Esophagus squamous epithelium (tissue), 5 donors: ENCODE measurements around the gene MINDY4. TPM values are rescaled to one million over a fixed set of nuclear protein-coding genes. Genes with fewer than 3 reads are reported as not detected.

Source experiments
- DNase-seq: peaks from one replicate; lab custom pipeline; 2025; lab: John Stamatoyannopoulos, UW
- H3K27ac ChIP-seq, 4 donors: fragments of 200-600 bp; sonication (generic); one replicate each; pipeline ENCODE4 v1.5.1; 2016 to 2019; ENCODE audit warnings: mild to moderate bottlenecking in 1 of 4
- H3K27me3 ChIP-seq, 4 donors: fragments of 200-600 bp; sonication (generic); 1 replicate in 3 of 4; 2 replicates in 1 of 4; pipeline versions ENCODE4 v1.5.1 to v1.6.0; 2017 to 2021; ENCODE audit warnings: antibody characterized with exemption in 1 of 4
- H3K36me3 ChIP-seq, 3 donors: fragments of 200-600 bp; sonication (generic); one replicate each; pipeline ENCODE4 v1.5.1; 2016 to 2019
- H3K4me1 ChIP-seq, 3 donors: fragments of 200-600 bp; sonication (generic); one replicate each; pipeline ENCODE4 v1.5.1; 2017 to 2019
- H3K4me3 ChIP-seq, 4 donors: fragments of 200-600 bp; sonication (generic); 1 replicate in 3 of 4; 2 replicates in 1 of 4; pipeline ENCODE4 v1.5.1; 2016 to 2019; ENCODE audit warnings: mild to moderate bottlenecking in 2 of 4, moderate library complexity in 1 of 4
- H3K9me3 ChIP-seq, 3 donors: fragments of 200-600 bp; sonication (generic); one replicate each; pipeline ENCODE4 v1.5.1; 2016 to 2019
- CTCF ChIP-seq, 6 experiments: fragments of 450-650 bp in 4 of 6; fragments of 200-600 bp in 2 of 6; sonication (generic) in 2 of 6; IDR thresholded peaks; one replicate each; pipeline ENCODE4 v1.5.1; 2016 to 2019; ENCODE audit warnings: antibody characterized with exemption in 6 of 6, mild to moderate bottlenecking in 4 of 6, moderate library complexity in 4 of 6
- POLR2A ChIP-seq, 4 donors: fragments of 450-650 bp; IDR thresholded peaks; one replicate each; pipeline ENCODE4 v1.6.1; 2017; ENCODE audit warnings: antibody characterized with exemption in 4 of 4, mild to moderate bottlenecking in 4 of 4, moderate library complexity in 3 of 4
- WGBS, 2 donors: methylation state at CpG; one replicate each; pipeline ENCODE4 v1.1.5; 2018; 5-methylcytosine and 5-hydroxymethylcytosine counted together
- intact Hi-C: fragments of 100-400 bp; cut with DNase I; formaldehyde crosslinking; loops from one replicate; pipeline ENCODE4 v1.15.0; 2022
- total RNA-seq, 4 donors: library from RNA; depleted of rRNA; stranded (reverse); fragments of >200 nt; gene quantifications; one replicate each; pipeline ENCODE4 v1.1.0, GENCODE V29; 2016
- donor health status: DM: yes; HTN: yes; CAD: no.

The MINDY4 gene
- total RNA-seq, 4 donors from 2014 or later, result 2.5 to 6.3 (median 3.3) TPM

GRCh38 chr7:30933124-30933974 is 162.1 kb downstream of the MINDY4 start:
- peaks cover 0 to 6% (median 0%) of the 10 kb centered on the region in 4 donors for H3K27me3 ChIP-seq
- H3K27ac ChIP-seq, result no peak overlapping the region
- 91% methylated on average over 9 of the region's 26 CpGs; no CpG with 5 or more reads in 1 of the 2 donors for WGBS, 2 donors
- H3K36me3 ChIP-seq, result no peaks in the 10 kb centered on the region
- H3K9me3 ChIP-seq, result no peaks in the 10 kb centered on the region
- intact Hi-C loops, result no loop called here
- H3K4me1 ChIP-seq, result peaks cover 0 to 11% (median 0%) of the 10 kb centered on the region in 3 donors
- DNase-seq, result no peak
- TF ChIP-seq POLR2A (IDR thresholded peaks at IDR 0.05) (no peak), CTCF (IDR thresholded peaks at IDR 0.05) (no peak)
- H3K4me3 ChIP-seq, result no peak overlapping the region

GRCh38 chr7:30934225-30934624 is 163.0 kb downstream of the MINDY4 start:
- Histone ChIP-seq H3K27ac (no peak overlapping the region), H3K36me3 (no peaks in the 10 kb centered on the region), H3K4me1 (peaks cover 0 to 17% (median 4%) of the 10 kb centered on the region in 3 donors), H3K27me3 (peaks cover 0 to 15% (median 0%) of the 10 kb centered on the region in 4 donors), H3K9me3 (no peaks in the 10 kb centered on the region), H3K4me3 (no peak overlapping the region)
- TF ChIP-seq POLR2A (IDR thresholded peaks at IDR 0.05), result no peak
- no peak for TF ChIP-seq CTCF (IDR thresholded peaks at IDR 0.05)
- intact Hi-C loops, result no loop called here
- no peak for DNase-seq
- 91 to 93% methylated on average over 2 to 5 of the region's 5 CpGs for WGBS, 2 donors

- intact Hi-C loops, result no loop called here
- no peak for TF ChIP-seq POLR2A (IDR thresholded peaks at IDR 0.05)
- TF ChIP-seq CTCF (IDR thresholded peaks at IDR 0.05), result no peak
- no peak overlapping the region for H3K4me3 ChIP-seq
- no peaks in the 10 kb centered on the region for H3K36me3 ChIP-seq
- H3K4me1 ChIP-seq, result peaks cover 0 to 17% (median 4%) of the 10 kb centered on the region in 3 donors
- no peak for DNase-seq
- H3K9me3 ChIP-seq, result no peaks in the 10 kb centered on the region
- H3K27ac ChIP-seq, result no peak overlapping the region
- peaks cover 0 to 19% (median 0%) of the 10 kb centered on the region in 4 donors for H3K27me3 ChIP-seq
- WGBS, 2 donors, result 78 to 80% methylated on average over 6 of the region's 6 CpGs
Measured at GRCh38 chr7:30934732-30935568, 163.7 kb downstream of the MINDY4 start.

GRCh38 chr7:30935569-30935877 is 164.3 kb downstream of the MINDY4 start:
- WGBS, 2 donors, result 76% methylated on average over 3 of the region's 3 CpGs; no CpG with 5 or more reads in 1 of the 2 donors
- intact Hi-C loops, result no loop called here
- no peak for DNase-seq
- no peak for TF ChIP-seq CTCF (IDR thresholded peaks at IDR 0.05)
- no peak for TF ChIP-seq POLR2A (IDR thresholded peaks at IDR 0.05)
- Histone ChIP-seq H3K27ac (no peak overlapping the region), H3K36me3 (no peaks in the 10 kb centered on the region), H3K4me3 (no peak overlapping the region), H3K4me1 (peaks cover 0 to 17% (median 4%) of the 10 kb centered on the region in 3 donors), H3K9me3 (no peaks in the 10 kb centered on the region), H3K27me3 (peaks cover 0 to 22% (median 0%) of the 10 kb centered on the region in 4 donors)
